Neural cell (in vitro differentiated cells): ENCODE measurements around the gene ALDH1A1.

Experiments used
- EP300 ChIP-seq: fragments of 450-650 bp; conservative IDR thresholded peaks from 2 replicates; pipeline ENCODE4 v1.6.1; 2014; ENCODE audit warnings: antibody characterized with exemption, mild to moderate bottlenecking, moderate library complexity; ENCODE audit not compliant: poor library complexity, severe bottlenecking
- EZH2 ChIP-seq: fragments of 200-600, 300-800 bp; shearing (Covaris generic), sonication (generic); IDR thresholded peaks from 2 replicates; pipeline ENCODE4 v1.6.1; 2014; ENCODE audit warnings: antibody characterized with exemption, low read length, borderline replicate concordance, mild to moderate bottlenecking; ENCODE audit not compliant: insufficient read depth, poor library complexity, severe bottlenecking
- POLR2AphosphoS5 ChIP-seq: IDR thresholded peaks from 2 replicates; pipeline ENCODE4 v1.6.1; 2012
- TAF1 ChIP-seq: IDR thresholded peaks from 2 replicates; pipeline ENCODE4 v1.6.1; 2012; ENCODE audit warnings: low read depth
- TF ChIP-seq, protein P1 (sequence below): fragments of 450-650 bp; IDR thresholded peaks from 2 replicates; pipeline ENCODE4 v1.5.1; 2014; ENCODE audit warnings: antibody characterized with exemption, mild to moderate bottlenecking, moderate library complexity; ENCODE audit not compliant: poor library complexity, severe bottlenecking

DNA sequence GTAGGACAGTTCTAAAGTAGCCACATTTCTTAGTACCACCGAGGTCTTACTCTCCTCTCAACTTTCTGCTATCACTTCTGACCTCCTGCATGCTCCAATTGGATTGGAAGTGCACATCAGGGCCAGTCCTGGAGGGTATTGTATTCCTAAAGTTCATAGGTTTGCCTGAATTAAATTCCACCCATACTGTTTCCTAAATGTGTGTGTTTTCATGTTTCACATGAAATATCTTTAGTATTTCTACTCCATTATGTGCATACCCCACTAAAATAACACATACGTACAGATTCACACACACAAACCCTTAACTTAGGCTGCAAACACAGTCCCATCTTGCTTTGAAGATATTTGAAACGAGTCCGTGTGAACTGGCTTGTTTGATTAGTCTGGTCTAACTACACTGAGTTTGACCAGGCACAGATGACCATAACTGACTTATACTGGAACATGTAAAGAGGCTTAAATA lies 24.8 kb downstream of the ALDH1A1 start:
- TF ChIP-seq EZH2 (no peak), TAF1 (no peak), POLR2AphosphoS5 (no peak), EP300 (no peak)
- TF ChIP-seq, protein P1, sequence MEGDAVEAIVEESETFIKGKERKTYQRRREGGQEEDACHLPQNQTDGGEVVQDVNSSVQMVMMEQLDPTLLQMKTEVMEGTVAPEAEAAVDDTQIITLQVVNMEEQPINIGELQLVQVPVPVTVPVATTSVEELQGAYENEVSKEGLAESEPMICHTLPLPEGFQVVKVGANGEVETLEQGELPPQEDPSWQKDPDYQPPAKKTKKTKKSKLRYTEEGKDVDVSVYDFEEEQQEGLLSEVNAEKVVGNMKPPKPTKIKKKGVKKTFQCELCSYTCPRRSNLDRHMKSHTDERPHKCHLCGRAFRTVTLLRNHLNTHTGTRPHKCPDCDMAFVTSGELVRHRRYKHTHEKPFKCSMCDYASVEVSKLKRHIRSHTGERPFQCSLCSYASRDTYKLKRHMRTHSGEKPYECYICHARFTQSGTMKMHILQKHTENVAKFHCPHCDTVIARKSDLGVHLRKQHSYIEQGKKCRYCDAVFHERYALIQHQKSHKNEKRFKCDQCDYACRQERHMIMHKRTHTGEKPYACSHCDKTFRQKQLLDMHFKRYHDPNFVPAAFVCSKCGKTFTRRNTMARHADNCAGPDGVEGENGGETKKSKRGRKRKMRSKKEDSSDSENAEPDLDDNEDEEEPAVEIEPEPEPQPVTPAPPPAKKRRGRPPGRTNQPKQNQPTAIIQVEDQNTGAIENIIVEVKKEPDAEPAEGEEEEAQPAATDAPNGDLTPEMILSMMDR, result no peak
